ENCODE results near the gene HYAL3. TPM values are rescaled to one million over a fixed set of nuclear protein-coding genes. Genes with fewer than 3 reads are reported as not detected.

HYAL3 gene
- total and polyA plus RNA-seq, 2 donors (not counting 1 experiment from before 2014, with no cell fraction given), result 3.7 to 4.2 TPM

DNA sequence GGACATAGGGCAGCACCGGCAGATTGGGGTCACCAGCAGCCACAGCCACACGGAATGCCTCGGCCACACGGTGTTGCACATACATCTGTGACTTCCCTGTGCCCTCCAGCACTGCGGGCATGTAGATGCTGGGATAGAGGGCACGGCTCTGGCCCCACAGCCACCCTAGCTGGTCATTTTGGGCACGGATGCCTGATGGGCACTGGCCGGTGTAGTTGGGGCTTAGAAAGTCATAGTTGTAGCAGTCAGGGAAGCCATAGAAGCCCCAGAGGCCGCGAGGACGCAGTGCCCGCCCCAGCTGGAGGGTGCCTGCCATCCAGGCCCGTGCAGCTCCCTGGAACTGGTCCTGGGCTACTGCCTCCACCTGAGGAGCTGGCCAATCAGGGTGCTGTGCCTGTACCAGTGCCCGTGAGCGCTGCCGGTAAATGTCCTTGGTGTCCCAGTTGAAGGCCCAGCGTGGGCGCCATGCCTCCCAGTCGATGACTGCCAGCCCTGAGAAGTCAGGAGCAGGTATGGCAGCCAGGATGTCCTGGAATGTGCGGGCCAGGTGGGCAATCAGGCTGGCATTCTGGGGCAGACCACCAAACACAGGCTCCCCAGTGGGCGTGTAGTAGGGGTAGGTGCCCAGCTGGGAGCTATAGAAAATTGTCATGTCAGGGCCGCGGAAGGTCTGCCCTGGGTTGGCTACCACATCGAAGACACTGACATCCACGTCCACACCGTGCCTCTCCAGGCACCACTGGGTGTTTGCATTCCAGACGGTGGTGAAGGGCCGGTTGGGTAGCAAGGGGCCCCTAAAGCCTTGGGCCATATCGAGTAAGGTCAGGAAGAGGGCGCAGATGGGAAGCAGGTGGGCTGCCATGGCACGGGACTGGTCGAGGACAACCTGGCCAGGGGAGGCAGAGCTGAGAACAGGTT lies 3.1 kb upstream of the HYAL3 start:
- no peak for TF ChIP-seq EZH2 (IDR thresholded peaks at IDR 0.05; ENCODE audit: borderline replicate concordance, insufficient read depth, low read depth, low read length, poor library complexity, severe bottlenecking)
- TF ChIP-seq, protein P1, sequence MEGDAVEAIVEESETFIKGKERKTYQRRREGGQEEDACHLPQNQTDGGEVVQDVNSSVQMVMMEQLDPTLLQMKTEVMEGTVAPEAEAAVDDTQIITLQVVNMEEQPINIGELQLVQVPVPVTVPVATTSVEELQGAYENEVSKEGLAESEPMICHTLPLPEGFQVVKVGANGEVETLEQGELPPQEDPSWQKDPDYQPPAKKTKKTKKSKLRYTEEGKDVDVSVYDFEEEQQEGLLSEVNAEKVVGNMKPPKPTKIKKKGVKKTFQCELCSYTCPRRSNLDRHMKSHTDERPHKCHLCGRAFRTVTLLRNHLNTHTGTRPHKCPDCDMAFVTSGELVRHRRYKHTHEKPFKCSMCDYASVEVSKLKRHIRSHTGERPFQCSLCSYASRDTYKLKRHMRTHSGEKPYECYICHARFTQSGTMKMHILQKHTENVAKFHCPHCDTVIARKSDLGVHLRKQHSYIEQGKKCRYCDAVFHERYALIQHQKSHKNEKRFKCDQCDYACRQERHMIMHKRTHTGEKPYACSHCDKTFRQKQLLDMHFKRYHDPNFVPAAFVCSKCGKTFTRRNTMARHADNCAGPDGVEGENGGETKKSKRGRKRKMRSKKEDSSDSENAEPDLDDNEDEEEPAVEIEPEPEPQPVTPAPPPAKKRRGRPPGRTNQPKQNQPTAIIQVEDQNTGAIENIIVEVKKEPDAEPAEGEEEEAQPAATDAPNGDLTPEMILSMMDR (IDR thresholded peaks at IDR 0.05), result no peak
- Mint-ChIP-seq H3K4me1 (peaks cover 37% of the 10 kb centered on the region), H3K9me3 (ENCODE audit: insufficient read depth) (no peaks in the 10 kb centered on the region), H3K27me3 (no peaks in the 10 kb centered on the region), H3K4me3 (no peak overlapping the region), H3K27ac (no peak overlapping the region)
- intact Hi-C loops (cut with micrococcal nuclease), result no loop called here
- peaks cover 18 to 29% of the 10 kb centered on the region in 2 donors for H3K4me1 ChIP-seq (ENCODE audit: control insufficient read depth in 2 of 2, insufficient read depth in 2 of 2, low read length in 2 of 2)
- H3K9me3 ChIP-seq (ENCODE audit: control extremely low read depth in 1 of 3, control insufficient read depth in 2 of 3, insufficient read depth in 1 of 3, low read length in 2 of 3), result peaks cover 0 to under 1% (median 0%) of the 10 kb centered on the region in 3 donors
- no peaks in the 10 kb centered on the region for H3K27me3 ChIP-seq (replicated peaks in 1 of 4; ENCODE audit: control extremely low read depth in 1 of 4, control insufficient read depth in 3 of 4, insufficient read depth in 4 of 4, low read length in 3 of 4)
- no peaks in the 10 kb centered on the region for H3K36me3 ChIP-seq (replicated peaks in 1 of 2; ENCODE audit: control extremely low read depth in 1 of 2, control insufficient read depth in 1 of 2, extremely low read depth in 1 of 2, insufficient read depth in 2 of 2, low read length in 1 of 2)
- no peak overlapping the region for H3K9ac ChIP-seq (ENCODE audit: low read length)
- POLR2A ChIA-PET, result no interaction called here
- CTCF ChIA-PET, result interaction anchor here (0.5 to 1.1 kb wide), 3 partner anchors 12 to 52 kb away, joined by 3 to 4 read pairs (median 3); no protein-coding TSS in a partner anchor
- H3K27ac ChIP-seq (ENCODE audit: low read length in 2 of 2), result no peak overlapping the region
- peaks cover 13% of the 10 kb centered on the region for H3K79me2 ChIP-seq (ENCODE audit: control insufficient read depth, insufficient read depth, low read length)
- no peaks in the 10 kb centered on the region for H4K20me1 ChIP-seq (ENCODE audit: control insufficient read depth, insufficient read depth, low read length, poor library complexity, severe bottlenecking)
- H3K4me2 ChIP-seq (replicated peaks; ENCODE audit: low read depth, low read length, poor library complexity, severe bottlenecking), result no peak overlapping the region
- H2AFZ ChIP-seq (ENCODE audit: insufficient read depth, low read depth, low read length, poor library complexity, severe bottlenecking), result no peak overlapping the region
- 97% methylated on average over 31 of the region's 32 CpGs for WGBS (ENCODE audit: insufficient coverage)
- no peak overlapping the region for H3K4me3 ChIP-seq (ENCODE audit: control extremely low read depth in 1 of 5, extremely low read depth in 1 of 5, insufficient read depth in 1 of 5, low read depth in 2 of 5, low read length in 4 of 5)
- ATAC-seq (ENCODE audit: low read depth) (no peak), DNase-seq (no peak)

Measured in B cell (primary cell).